ENCODE data around the gene PDE3A. TPM values are rescaled to one million over a fixed set of nuclear protein-coding genes. Genes with fewer than 3 reads are reported as not detected.

PDE3A gene
- total RNA-seq, 4 donors from 2014 or later, result 4.4 to 5.3 (median 4.9) TPM

DNA sequence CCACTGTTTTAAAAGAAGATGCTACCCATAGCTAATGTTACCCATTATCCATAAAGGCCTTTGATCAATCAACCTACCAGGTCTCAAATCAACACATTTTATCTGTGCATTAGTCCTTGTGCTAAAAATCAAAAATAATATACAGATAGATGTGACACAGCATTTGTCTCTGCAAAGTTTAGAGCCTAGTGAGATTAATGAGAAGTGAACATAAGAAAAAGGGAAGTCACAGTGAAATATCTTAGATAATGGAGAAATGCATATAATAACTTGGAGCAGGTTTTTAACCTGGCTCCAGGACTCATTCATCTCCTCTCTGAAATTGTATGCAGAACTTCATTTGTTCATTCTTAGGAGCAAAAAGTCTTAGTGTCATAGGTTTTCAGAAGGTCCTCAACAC lies 7.2 kb downstream of the PDE3A start:
- ATAC-seq, result no peak
- no peak for DNase-seq
- in situ Hi-C loops (cut with MboI; ENCODE audit: low sequenced_read_pairs in 4 of 4) (loop anchor here in 1 of 4 donors (25.0 kb wide), 1 partner anchor 463 kb away; no protein-coding TSS in a partner anchor), intact Hi-C loops (cut with DNase I; ENCODE audit: low total_unique reads) (loop anchor here (10.0 kb wide), 1 partner anchor 251 kb away; no protein-coding TSS in a partner anchor)
- TF ChIP-seq POLR2A (IDR thresholded peaks at IDR 0.05), result no peak
- TF ChIP-seq, protein P1, sequence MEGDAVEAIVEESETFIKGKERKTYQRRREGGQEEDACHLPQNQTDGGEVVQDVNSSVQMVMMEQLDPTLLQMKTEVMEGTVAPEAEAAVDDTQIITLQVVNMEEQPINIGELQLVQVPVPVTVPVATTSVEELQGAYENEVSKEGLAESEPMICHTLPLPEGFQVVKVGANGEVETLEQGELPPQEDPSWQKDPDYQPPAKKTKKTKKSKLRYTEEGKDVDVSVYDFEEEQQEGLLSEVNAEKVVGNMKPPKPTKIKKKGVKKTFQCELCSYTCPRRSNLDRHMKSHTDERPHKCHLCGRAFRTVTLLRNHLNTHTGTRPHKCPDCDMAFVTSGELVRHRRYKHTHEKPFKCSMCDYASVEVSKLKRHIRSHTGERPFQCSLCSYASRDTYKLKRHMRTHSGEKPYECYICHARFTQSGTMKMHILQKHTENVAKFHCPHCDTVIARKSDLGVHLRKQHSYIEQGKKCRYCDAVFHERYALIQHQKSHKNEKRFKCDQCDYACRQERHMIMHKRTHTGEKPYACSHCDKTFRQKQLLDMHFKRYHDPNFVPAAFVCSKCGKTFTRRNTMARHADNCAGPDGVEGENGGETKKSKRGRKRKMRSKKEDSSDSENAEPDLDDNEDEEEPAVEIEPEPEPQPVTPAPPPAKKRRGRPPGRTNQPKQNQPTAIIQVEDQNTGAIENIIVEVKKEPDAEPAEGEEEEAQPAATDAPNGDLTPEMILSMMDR (IDR thresholded peaks at IDR 0.05 in 4 of 5, conservative IDR thresholded peaks at IDR 0.05 in 1 of 5), result no peak
- Histone ChIP-seq H3K4me1 (no peaks in the 10 kb centered on the region), H3K36me3 (no peaks in the 10 kb centered on the region), H3K9me3 (no peaks in the 10 kb centered on the region), H3K27ac (no peak overlapping the region), H3K27me3 (no peaks in the 10 kb centered on the region), H3K4me3 (no peak overlapping the region)

DNA sequence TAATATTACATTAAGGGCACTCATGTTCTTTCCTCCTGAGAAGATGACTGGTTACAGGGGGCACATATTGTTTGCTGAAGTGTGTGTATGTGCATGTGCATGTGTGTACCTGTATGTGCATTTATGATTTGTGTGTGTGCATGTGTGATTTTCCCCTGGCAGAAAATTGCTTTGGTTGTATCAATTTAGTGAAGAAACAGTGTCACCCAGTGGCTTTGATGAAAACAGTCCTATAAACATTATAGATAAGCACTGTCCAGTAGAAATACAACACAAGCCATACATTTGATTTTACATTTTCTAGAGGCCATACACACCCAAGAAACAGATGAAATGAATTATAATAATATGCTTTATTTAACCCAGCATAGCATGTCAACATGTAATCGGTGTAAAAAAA lies 8.6 kb downstream of the PDE3A start:
- intact Hi-C loops (cut with DNase I; ENCODE audit: low total_unique reads) (loop anchor here (2.0 to 10.0 kb wide), 2 partner anchors 252 to 462 kb away; no protein-coding TSS in a partner anchor), in situ Hi-C loops (cut with MboI; ENCODE audit: low sequenced_read_pairs in 4 of 4) (loop anchor here in 1 of 4 donors (25.0 kb wide), 1 partner anchor 465 kb away; no protein-coding TSS in a partner anchor)
- DNase-seq (no peak), ATAC-seq (no peak)
- Histone ChIP-seq H3K4me1 (no peaks in the 10 kb centered on the region), H3K27ac (no peak overlapping the region), H3K36me3 (no peaks in the 10 kb centered on the region), H3K9me3 (no peaks in the 10 kb centered on the region), H3K27me3 (no peaks in the 10 kb centered on the region), H3K4me3 (no peak overlapping the region)
- TF ChIP-seq, protein P1 (IDR thresholded peaks at IDR 0.05 in 4 of 5, conservative IDR thresholded peaks at IDR 0.05 in 1 of 5), result peak; percentile 15 to 44 (median 31)
- no peak for TF ChIP-seq POLR2A (IDR thresholded peaks at IDR 0.05)

DNA sequence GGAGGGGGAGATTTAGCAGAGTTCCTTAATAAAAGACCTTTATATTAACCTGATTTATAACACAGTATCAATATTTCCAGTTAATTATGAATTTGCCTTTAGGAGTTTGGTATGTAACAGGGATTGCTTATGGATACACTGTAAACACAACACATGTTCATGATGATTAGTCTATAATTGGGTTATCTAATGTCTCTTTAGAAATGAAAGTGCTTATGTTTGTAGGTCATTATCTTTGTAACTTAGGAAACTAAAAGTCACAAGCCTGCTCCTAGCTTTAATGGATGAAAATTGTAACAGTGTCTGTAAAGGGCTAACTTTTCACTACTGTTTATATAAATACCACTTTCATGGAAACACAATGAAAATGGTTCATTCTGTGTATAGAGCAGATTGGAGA lies 9.4 kb downstream of the PDE3A start:
- H3K36me3 ChIP-seq, result no peaks in the 10 kb centered on the region
- no peaks in the 10 kb centered on the region for H3K9me3 ChIP-seq
- H3K27me3 ChIP-seq, result no peaks in the 10 kb centered on the region
- no peak overlapping the region for H3K27ac ChIP-seq
- no peak overlapping the region for H3K4me3 ChIP-seq
- TF ChIP-seq, protein P1 (IDR thresholded peaks at IDR 0.05 in 4 of 5, conservative IDR thresholded peaks at IDR 0.05 in 1 of 5), result no peak
- TF ChIP-seq POLR2A (IDR thresholded peaks at IDR 0.05), result no peak
- DNase-seq (no peak), ATAC-seq (no peak)
- in situ Hi-C loops (cut with MboI; ENCODE audit: low sequenced_read_pairs in 4 of 4), result loop anchor here in 1 of 4 donors (25.0 kb wide), 1 partner anchor 465 kb away; no protein-coding TSS in a partner anchor
- intact Hi-C loops (cut with DNase I; ENCODE audit: low total_unique reads), result loop anchor here (2.0 to 10.0 kb wide), 2 partner anchors 253 to 463 kb away; no protein-coding TSS in a partner anchor
- H3K4me1 ChIP-seq, result no peaks in the 10 kb centered on the region

DNA sequence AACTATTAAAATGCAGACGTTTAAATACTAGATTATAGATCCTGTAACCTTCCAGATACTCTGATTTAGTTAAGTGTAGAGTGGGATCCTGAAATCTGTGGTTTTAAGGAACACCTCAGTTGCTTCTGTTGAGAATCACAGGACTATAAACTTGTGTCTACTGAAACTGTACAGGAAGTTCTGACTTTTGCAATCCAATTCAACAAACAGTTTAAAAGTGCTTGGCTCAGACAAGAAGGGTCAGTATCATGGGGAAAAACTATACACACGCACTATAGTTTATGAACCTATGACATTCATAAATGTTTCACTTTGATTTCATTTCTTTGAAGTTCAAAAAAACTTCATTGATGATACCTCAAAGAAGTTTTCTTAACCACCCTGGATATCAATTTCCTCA lies 13.8 kb downstream of the PDE3A start:
- no peaks in the 10 kb centered on the region for H3K27me3 ChIP-seq
- H3K9me3 ChIP-seq, result no peaks in the 10 kb centered on the region
- ATAC-seq (no peak), DNase-seq (no peak)
- H3K4me1 ChIP-seq, result no peaks in the 10 kb centered on the region
- no peak overlapping the region for H3K4me3 ChIP-seq
- in situ Hi-C loops (cut with MboI; ENCODE audit: low sequenced_read_pairs in 4 of 4) (loop anchor here in 1 of 4 donors (25.0 kb wide), 1 partner anchor 470 kb away; no protein-coding TSS in a partner anchor), intact Hi-C loops (cut with DNase I; ENCODE audit: low total_unique reads) (loop anchor here (10.0 kb wide), 1 partner anchor 163 kb away; no protein-coding TSS in a partner anchor)
- H3K27ac ChIP-seq, result no peak overlapping the region
- TF ChIP-seq, protein P1 (IDR thresholded peaks at IDR 0.05 in 4 of 5, conservative IDR thresholded peaks at IDR 0.05 in 1 of 5), result no peak
- TF ChIP-seq POLR2A (IDR thresholded peaks at IDR 0.05), result no peak
- H3K36me3 ChIP-seq, result no peaks in the 10 kb centered on the region

Data from gastrocnemius medialis (tissue), 4 donors.